Glutamatergic neuron (in vitro differentiated cells): Measurements from ENCODE around the gene IL18RAP. TPM values are rescaled to one million over a fixed set of nuclear protein-coding genes. Genes with fewer than 3 reads are reported as not detected.

Source experiments
- DNase-seq: peaks from one replicate; pipeline ENCODE4 v3.0.0; 2022
- H3K27ac Mint-ChIP-seq: one replicate; pipeline ENCODE4 v1.8.0; 2020; ENCODE audit warnings: mild to moderate bottlenecking, mixed read lengths, inconsistent platforms; ENCODE audit not compliant: unreplicated experiment
- H3K27me3 Mint-ChIP-seq: one replicate; pipeline ENCODE4 v1.8.0; 2020; ENCODE audit warnings: mild to moderate bottlenecking, moderate library complexity, mixed read lengths, inconsistent platforms; ENCODE audit not compliant: unreplicated experiment
- H3K36me3 Mint-ChIP-seq: one replicate; pipeline ENCODE4 v1.8.0; 2020; ENCODE audit warnings: mild to moderate bottlenecking, mixed read lengths, inconsistent platforms; ENCODE audit not compliant: unreplicated experiment
- H3K4me1 Mint-ChIP-seq: one replicate; pipeline ENCODE4 v1.8.0; 2020; ENCODE audit warnings: mild to moderate bottlenecking, low read depth, mixed read lengths, inconsistent platforms; ENCODE audit not compliant: unreplicated experiment
- H3K4me3 Mint-ChIP-seq: one replicate; pipeline ENCODE4 v1.8.0; 2020; ENCODE audit warnings: mild to moderate bottlenecking, mixed read lengths, inconsistent platforms; ENCODE audit not compliant: unreplicated experiment
- H3K9me3 Mint-ChIP-seq: one replicate; pipeline ENCODE4 v1.8.0; 2020; ENCODE audit warnings: mild to moderate bottlenecking, moderate library complexity, mixed read lengths, inconsistent platforms; ENCODE audit not compliant: unreplicated experiment
- total RNA-seq: library from RNA; stranded (reverse); fragmentation: NEBNext Ultra II Directional; extraction: Animal tissue kit (Norgen Biotek cat#: 25700); gene quantifications from one replicate; pipeline ENCODE4 v1.2.1, GENCODE V29; 2021; ENCODE audit not compliant: unreplicated experiment
- TF ChIP-seq, protein P1 (sequence below): fragments of 200-600 bp; sonication (generic); IDR thresholded peaks from one replicate; pipeline ENCODE4 v1.5.0; 2021; ENCODE audit not compliant: partially characterized antibody, unreplicated experiment

The IL18RAP gene
- total RNA-seq, 1 donor from 2014 or later, result not detected

DNA sequence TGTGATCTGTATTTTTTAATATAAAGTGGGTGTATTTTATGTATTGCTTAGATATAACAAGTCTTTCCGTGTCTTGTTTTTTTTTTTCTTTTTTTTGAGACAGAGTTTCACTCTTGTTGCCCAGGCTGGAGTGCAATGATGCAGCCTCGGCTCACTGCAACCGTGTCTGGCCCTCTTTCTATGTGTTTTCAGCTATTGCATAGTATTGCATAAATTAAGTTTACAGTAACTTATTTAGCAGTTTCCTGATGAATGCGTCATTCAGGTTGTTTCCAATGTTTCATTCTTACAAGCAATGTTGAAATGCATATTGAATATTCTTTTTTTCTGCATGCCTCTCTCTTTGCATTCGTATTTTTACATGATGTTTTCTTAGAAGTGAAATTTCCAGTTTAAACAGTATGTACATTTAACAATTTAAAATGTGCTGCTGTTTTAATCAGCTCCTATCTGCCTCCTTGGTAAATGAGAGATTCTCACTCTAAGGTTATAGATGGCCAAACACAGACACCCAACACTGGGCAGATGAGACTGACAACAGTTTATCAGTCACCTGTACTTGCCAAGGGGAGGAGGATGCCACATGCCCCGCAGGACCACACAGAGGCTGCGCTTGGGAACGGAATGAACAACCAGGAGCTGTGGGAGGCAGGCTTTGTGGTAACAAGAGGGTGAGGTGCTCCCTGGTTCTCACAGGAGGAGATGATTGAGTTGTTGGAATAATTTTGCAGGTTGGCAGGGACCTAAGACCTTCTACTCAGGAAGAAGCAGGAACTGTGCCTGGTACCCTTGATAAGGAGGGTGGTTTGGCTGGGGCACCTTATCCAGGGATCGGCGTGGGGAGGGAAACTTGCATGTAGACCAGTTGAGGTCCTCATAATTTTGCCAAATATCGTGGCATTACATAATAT, 57.6 kb downstream of the IL18RAP start:
- H3K4me1 Mint-ChIP-seq, result no peaks in the 10 kb centered on the region
- peaks cover 4% of the 10 kb centered on the region for H3K36me3 Mint-ChIP-seq
- DNase-seq, result no peak

GRCh38 chr2:102481931-102482330, 59.0 kb downstream of the IL18RAP start:
- peaks cover under 1% of the 10 kb centered on the region for H3K9me3 Mint-ChIP-seq
- H3K27me3 Mint-ChIP-seq, result no peaks in the 10 kb centered on the region
- TF ChIP-seq, protein P1, sequence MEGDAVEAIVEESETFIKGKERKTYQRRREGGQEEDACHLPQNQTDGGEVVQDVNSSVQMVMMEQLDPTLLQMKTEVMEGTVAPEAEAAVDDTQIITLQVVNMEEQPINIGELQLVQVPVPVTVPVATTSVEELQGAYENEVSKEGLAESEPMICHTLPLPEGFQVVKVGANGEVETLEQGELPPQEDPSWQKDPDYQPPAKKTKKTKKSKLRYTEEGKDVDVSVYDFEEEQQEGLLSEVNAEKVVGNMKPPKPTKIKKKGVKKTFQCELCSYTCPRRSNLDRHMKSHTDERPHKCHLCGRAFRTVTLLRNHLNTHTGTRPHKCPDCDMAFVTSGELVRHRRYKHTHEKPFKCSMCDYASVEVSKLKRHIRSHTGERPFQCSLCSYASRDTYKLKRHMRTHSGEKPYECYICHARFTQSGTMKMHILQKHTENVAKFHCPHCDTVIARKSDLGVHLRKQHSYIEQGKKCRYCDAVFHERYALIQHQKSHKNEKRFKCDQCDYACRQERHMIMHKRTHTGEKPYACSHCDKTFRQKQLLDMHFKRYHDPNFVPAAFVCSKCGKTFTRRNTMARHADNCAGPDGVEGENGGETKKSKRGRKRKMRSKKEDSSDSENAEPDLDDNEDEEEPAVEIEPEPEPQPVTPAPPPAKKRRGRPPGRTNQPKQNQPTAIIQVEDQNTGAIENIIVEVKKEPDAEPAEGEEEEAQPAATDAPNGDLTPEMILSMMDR, result no peak
- DNase-seq, result no peak
- peaks cover 4% of the 10 kb centered on the region for H3K36me3 Mint-ChIP-seq
- H3K27ac Mint-ChIP-seq, result no peak overlapping the region
- H3K4me3 Mint-ChIP-seq, result no peak overlapping the region
- peaks cover 6% of the 10 kb centered on the region for H3K4me1 Mint-ChIP-seq

More for the DNA sequence above, 57.6 kb downstream of the IL18RAP start:
- Mint-ChIP-seq H3K4me3 (no peak overlapping the region), H3K9me3 (no peaks in the 10 kb centered on the region), H3K27me3 (no peaks in the 10 kb centered on the region), H3K27ac (no peak overlapping the region)
- TF ChIP-seq, protein P1, result no peak

DNA sequence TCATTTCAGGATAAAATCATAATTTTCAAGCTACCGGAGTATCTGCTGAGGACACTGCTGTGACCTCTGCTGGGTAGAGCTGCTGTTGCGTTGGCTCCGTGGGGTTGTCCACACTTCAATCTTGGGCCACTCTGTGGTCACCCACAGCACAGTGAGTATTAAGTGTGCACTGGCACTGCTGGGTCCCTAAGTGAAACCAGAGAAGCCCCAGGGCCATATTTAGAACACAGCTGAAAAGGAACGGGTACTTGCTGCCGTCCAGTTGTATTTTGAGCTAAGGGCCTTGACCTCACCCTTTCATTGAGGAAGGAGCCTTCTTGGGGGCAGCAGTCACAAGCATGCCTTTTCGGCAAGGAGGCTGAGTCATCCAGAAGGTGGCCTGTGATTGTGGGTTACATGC, 60.1 kb downstream of the IL18RAP start:
- no peak for DNase-seq
- Mint-ChIP-seq H3K9me3 (peaks cover 2% of the 10 kb centered on the region), H3K27me3 (no peaks in the 10 kb centered on the region), H3K4me3 (no peak overlapping the region), H3K36me3 (peaks cover under 1% of the 10 kb centered on the region), H3K27ac (no peak overlapping the region), H3K4me1 (peaks cover 12% of the 10 kb centered on the region)
- TF ChIP-seq, protein P1, result no peak

DNA sequence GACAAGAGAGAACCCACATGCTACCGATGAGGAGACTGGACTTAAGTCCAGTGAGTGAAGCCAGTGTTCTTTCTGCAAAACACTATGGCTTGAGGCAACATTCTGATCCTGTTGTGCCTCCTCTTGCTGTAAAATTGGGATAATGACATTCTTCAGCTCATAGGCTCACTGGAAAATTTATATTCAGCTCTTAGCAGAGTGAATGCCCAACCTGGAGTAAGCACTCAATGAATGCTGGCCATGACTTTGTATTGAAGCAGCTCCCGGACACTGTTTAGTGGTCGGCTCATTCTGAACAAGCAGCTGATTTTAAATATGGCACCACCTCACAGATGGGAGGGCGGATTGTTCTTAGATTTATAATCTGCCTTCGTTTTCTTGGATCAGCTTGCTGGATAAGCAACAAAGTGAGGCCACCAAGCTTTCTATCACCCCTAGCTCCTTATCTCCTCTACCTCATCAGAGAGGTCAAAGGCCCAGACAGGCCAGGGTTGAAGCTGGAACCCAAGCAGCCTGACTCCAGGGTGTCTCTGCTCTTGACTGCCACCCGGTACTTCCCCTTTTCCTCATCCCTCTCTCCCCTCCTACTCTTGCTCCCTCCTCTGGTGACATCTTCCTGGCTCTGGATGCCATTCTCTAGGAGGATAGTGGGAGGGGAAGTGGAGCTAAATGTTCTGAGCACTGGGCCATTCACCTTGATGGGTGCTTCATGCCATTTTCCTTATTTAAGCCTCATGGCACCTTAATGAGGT, 61.5 kb downstream of the IL18RAP start:
- no peak for DNase-seq
- Mint-ChIP-seq H3K36me3 (no peaks in the 10 kb centered on the region), H3K4me1 (peaks cover 12% of the 10 kb centered on the region), H3K9me3 (peaks cover 2% of the 10 kb centered on the region), H3K27me3 (no peaks in the 10 kb centered on the region), H3K4me3 (no peak overlapping the region), H3K27ac (no peak overlapping the region)
- TF ChIP-seq, protein P1, result no peak
